IMR-90 (cell line): ENCODE data around the gene CEACAM16. TPM values are rescaled to one million over a fixed set of nuclear protein-coding genes. Genes with fewer than 3 reads are reported as not detected.

Source experiments
- ATAC-seq: fragments of 200-7000 bp; cut with Tn5 transposase; 2 replicates; pipeline ENCODE4 v1.9.1; 2020; ENCODE audit warnings: low read depth, mild to moderate bottlenecking, moderate library complexity
- BruUV-seq: library from RNA; stranded (reverse); fragments of 400-500 nt; replicated peaks from 2 replicates; lab custom pipeline; 2021; lab: Mats Ljungman, UMichigan
- CTCF ChIA-PET: fragments of 300-600 bp; formaldehyde crosslinking; extraction: SDS; loops from one replicate; lab custom pipeline; 2021; ENCODE audit warnings: antibody characterized with exemption; lab: Yijun Ruan, JAX
- POLR2A ChIA-PET: fragments of 300-600 bp; sonication (Branson Sonifier 250); formaldehyde crosslinking; loops from one replicate; lab custom pipeline; 2022; ENCODE audit warnings: antibody characterized with exemption; ENCODE audit not compliant: unreplicated experiment; lab: Charles Lee
- DNase-seq: peaks from one replicate; pipeline ENCODE4 v3.0.0; 2013
- H2AFZ ChIP-seq: replicated peaks from 2 replicates; pipeline ENCODE3; 2013; ENCODE audit warnings: low read length, mild to moderate bottlenecking; ENCODE audit not compliant: poor library complexity
- H2AK5ac ChIP-seq: 2 replicates; pipeline ENCODE4 v1.6.1; 2013; ENCODE audit warnings: low read depth, low read length, inconsistent platforms
- H2AK9ac ChIP-seq: replicated peaks from 2 replicates; pipeline ENCODE3; 2013; ENCODE audit warnings: mild to moderate bottlenecking, low read depth, low read length, moderate library complexity; ENCODE audit not compliant: poor library complexity
- H2BK120ac ChIP-seq: 2 replicates; pipeline ENCODE4 v1.6.1; 2013; ENCODE audit warnings: low read depth, low read length, inconsistent platforms
- H2BK15ac ChIP-seq: 3 replicates; pipeline ENCODE4 v1.6.1; 2013; ENCODE audit warnings: low read depth, low read length, inconsistent platforms
- H2BK20ac ChIP-seq: 2 replicates; pipeline ENCODE4 v1.6.1; 2013; ENCODE audit warnings: low read depth, mild to moderate bottlenecking, inconsistent platforms, low read length, moderate library complexity
- H2BK5ac ChIP-seq: 2 replicates; pipeline ENCODE4 v1.6.1; 2013; ENCODE audit warnings: mild to moderate bottlenecking, low read depth, low read length, inconsistent platforms; ENCODE audit not compliant: poor library complexity, severe bottlenecking
- H3K14ac ChIP-seq: replicated peaks from 2 replicates; pipeline ENCODE4 v1.6.1; 2013; ENCODE audit warnings: low read depth, low read length, inconsistent platforms
- H3K18ac ChIP-seq: 2 replicates; pipeline ENCODE4 v1.6.1; 2013; ENCODE audit warnings: low read depth, low read length, control low read depth
- H3K23ac ChIP-seq: 2 replicates; pipeline ENCODE4 v1.6.1; 2013; ENCODE audit warnings: low read depth, low read length, inconsistent platforms
- H3K27ac ChIP-seq: 2 replicates; pipeline ENCODE4 v1.5.1; 2013; ENCODE audit warnings: mild to moderate bottlenecking, control low read depth, low read length; ENCODE audit not compliant: insufficient read depth
- H3K27me3 ChIP-seq: 2 replicates; pipeline ENCODE4 v1.6.1; 2013; ENCODE audit warnings: low read length; ENCODE audit not compliant: control insufficient read depth, insufficient read depth
- H3K36me3 ChIP-seq: 2 replicates; pipeline ENCODE4 v1.6.1; 2013; ENCODE audit warnings: low read length, mixed read lengths; ENCODE audit not compliant: control insufficient read depth, insufficient read depth
- H3K4ac ChIP-seq: 2 replicates; pipeline ENCODE4 v1.6.1; 2013; ENCODE audit warnings: low read depth, low read length, inconsistent platforms
- H3K4me1 ChIP-seq: 2 replicates; pipeline ENCODE4 v1.6.1; 2013; ENCODE audit warnings: low read length, mixed read lengths; ENCODE audit not compliant: control insufficient read depth, insufficient read depth
- H3K4me2 ChIP-seq: 2 replicates; pipeline ENCODE4 v1.6.1; 2013; ENCODE audit warnings: low read depth, mild to moderate bottlenecking, control low read depth, low read length, moderate library complexity
- H3K4me3 ChIP-seq: 2 replicates; pipeline ENCODE4 v1.5.1; 2013; ENCODE audit warnings: low read depth, mild to moderate bottlenecking, control low read depth, low read length, moderate library complexity; ENCODE audit not compliant: insufficient read depth
- H3K56ac ChIP-seq: 2 replicates; pipeline ENCODE4 v1.6.1; 2013; ENCODE audit warnings: low read length, inconsistent platforms; ENCODE audit not compliant: insufficient read depth; ENCODE audit errors: extremely low read depth
- H3K79me1 ChIP-seq, 2 experiments: 2 replicates each; pipeline ENCODE4 v1.6.1; 2013; ENCODE audit warnings: low read length in 2 of 2, inconsistent platforms in 1 of 2, low read depth in 1 of 2
- H3K9ac ChIP-seq: 2 replicates; pipeline ENCODE4 v1.6.1; 2013; ENCODE audit warnings: low read depth, low read length, control low read depth
- H3K9me1 ChIP-seq: 2 replicates; pipeline ENCODE4 v1.6.1; 2013; ENCODE audit warnings: low read length, inconsistent platforms; ENCODE audit not compliant: insufficient read depth
- H3K9me3 ChIP-seq: 2 replicates; pipeline ENCODE4 v1.6.1; 2013; ENCODE audit warnings: low read length; ENCODE audit not compliant: control insufficient read depth, insufficient read depth
- H4K20me1 ChIP-seq: 2 replicates; pipeline ENCODE4 v1.6.1; 2013; ENCODE audit warnings: low read length, inconsistent platforms; ENCODE audit not compliant: insufficient read depth
- H4K5ac ChIP-seq: 2 replicates; pipeline ENCODE4 v1.6.1; 2013; ENCODE audit warnings: mild to moderate bottlenecking, low read depth, low read length, control low read depth
- H4K8ac ChIP-seq, 2 experiments: 2 replicates each; pipeline ENCODE4 v1.6.1; 2013; ENCODE audit warnings: low read depth in 2 of 2, low read length in 2 of 2, control low read depth in 1 of 2, inconsistent platforms in 1 of 2
- H4K91ac ChIP-seq: 2 replicates; pipeline ENCODE4 v1.6.1; 2013; ENCODE audit warnings: low read depth, low read length, inconsistent platforms; ENCODE audit not compliant: insufficient read depth
- MAZ ChIP-seq: IDR thresholded peaks from 2 replicates; pipeline ENCODE4 v1.6.1; 2012; ENCODE audit warnings: low read depth, mild to moderate bottlenecking, low read length, improper control_type of control experiment, moderate library complexity, borderline replicate concordance
- WGBS, 2 experiments: methylation state at CpG; one replicate each; pipeline versions ENCODE4 v1.1.5 to v1.1.7; 2013; ENCODE audit warnings: missing lambda C conversion rate in 2 of 2; ENCODE audit not compliant: insufficient read length in 1 of 2; ENCODE audit errors: extremely low coverage in 2 of 2; 5-methylcytosine and 5-hydroxymethylcytosine counted together
- dilution Hi-C: fragments of 300-500 bp; cut with HindIII; formaldehyde crosslinking; loops from one replicate; pipeline ENCODE4 v1.14.3; 2018; ENCODE audit warnings: low sequenced_read_pairs; ENCODE audit not compliant: unreplicated experiment
- in situ Hi-C: fragments of 300-500 bp; cut with MboI; formaldehyde crosslinking; loops from 3 replicates; pipeline ENCODE4 v1.14.3; 2019; ENCODE audit warnings: low sequenced_read_pairs, inconsistent platforms, mixed read lengths
- intact Hi-C: fragments of 100-400 bp; cut with micrococcal nuclease; formaldehyde crosslinking; loops from 2 replicates; pipeline ENCODE4 v1.10.0; 2022
- polyA plus RNA-seq, 3 experiments: library from polyadenylated mRNA; depleted of rRNA; stranded (reverse); fragments of >200 nt; gene quantifications; 2 replicates each; pipeline ENCODE4 v1.2.3, GENCODE V29; 2012; ENCODE audit warnings: low replicate concordance in 1 of 3
- total RNA-seq: library from RNA; depleted of rRNA; stranded (reverse); fragments of >200 nt; gene quantifications from 2 replicates; pipeline ENCODE4 v1.2.3, GENCODE V29; 2012
- TF ChIP-seq, protein P1 (sequence below): fragments of 150-350 bp; IDR thresholded peaks from 2 replicates; pipeline ENCODE4 v1.6.1; 2016; ENCODE audit warnings: low read depth, mild to moderate bottlenecking, low read length, moderate library complexity, borderline replicate concordance

Gene CEACAM16
- total and polyA plus RNA-seq, 2 of the 4 experiments (the other 2 are of a cell fraction), result not detected

DNA sequence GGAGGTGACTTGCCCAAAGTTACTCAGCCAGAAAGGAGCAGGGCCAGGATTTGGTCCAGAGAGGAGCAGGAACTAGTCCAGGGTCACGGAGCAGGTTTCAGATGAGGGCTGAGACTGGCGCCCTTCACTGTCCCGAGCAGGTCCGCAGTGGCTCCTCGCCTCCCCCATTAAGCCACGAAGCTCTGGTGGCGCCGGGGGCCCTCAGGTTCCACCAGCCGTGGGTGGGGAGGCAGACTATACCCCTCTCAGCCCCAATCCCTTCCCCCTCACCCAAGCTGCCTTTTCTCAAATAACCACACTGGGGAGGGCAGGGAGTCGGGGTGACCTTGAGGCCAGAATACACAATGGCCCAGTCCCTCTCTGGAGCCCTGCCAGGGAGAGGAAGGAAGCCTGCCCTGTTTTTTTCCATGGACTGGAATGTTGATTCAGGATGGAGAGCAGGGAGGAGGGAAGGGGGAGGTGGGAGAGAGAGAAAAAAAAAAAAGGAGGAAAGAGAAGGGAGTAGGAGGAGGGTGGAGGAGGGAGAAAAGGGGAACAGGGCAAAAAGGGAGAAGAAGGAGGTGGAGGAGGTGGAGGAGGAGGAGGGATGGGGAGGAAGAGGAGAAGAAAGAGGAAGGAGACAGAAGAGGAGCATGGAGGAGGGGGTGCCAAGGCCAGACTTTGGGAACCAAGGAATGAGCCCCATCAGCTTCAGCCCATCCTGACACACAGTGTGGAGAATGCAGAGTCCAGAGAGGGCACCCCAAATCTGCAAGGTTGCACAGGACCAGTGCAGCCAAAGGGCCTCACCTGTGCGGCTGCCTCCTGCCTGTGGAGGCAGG is 19.7 kb downstream of the CEACAM16 start:
- H3K27ac ChIP-seq, result peak overlapping the region; percentile 46
- peak overlapping the region; percentile 99 for H2AFZ ChIP-seq
- dilution Hi-C loops, result no loop called here
- H2BK15ac ChIP-seq, result peak overlapping the region; percentile 100; the same call in 2 of the 3 replicates
- BruUV-seq, result no TSS peak
- H3K4me3 ChIP-seq, result no peak overlapping the region
- H3K9me1 ChIP-seq, result peaks cover 10% of the 10 kb centered on the region
- H3K9me3 ChIP-seq, result peaks cover 6% of the 10 kb centered on the region
- CTCF ChIA-PET, result interaction anchor here (0.6 to 1.8 kb wide), 4 partner anchors 29 to 56 kb away, joined by 3 to 4 read pairs (median 3); no protein-coding TSS in a partner anchor
- DNase-seq, result peak; percentile 56
- H3K18ac ChIP-seq, result peak overlapping the region; percentile 11; the same call in 1 of the 2 replicates
- POLR2A ChIA-PET, result interaction anchor here (0.6 kb wide), 2 partner anchors 12 to 185 kb away, joined by 3 to 6 read pairs; no protein-coding TSS in a partner anchor
- intact Hi-C loops, result no loop called here
- peak overlapping the region; percentile 24; the same call in 1 of the 2 replicates for H3K56ac ChIP-seq
- H4K5ac ChIP-seq, result peak overlapping the region; percentile 27
- H3K4me2 ChIP-seq, result peak overlapping the region; percentile 8; the same call in 1 of the 2 replicates
- H3K14ac ChIP-seq, result peak overlapping the region; percentile 93
- TF ChIP-seq MAZ, result peak; percentile 65; the same call in 1 of the 2 replicates
- TF ChIP-seq, protein P1, sequence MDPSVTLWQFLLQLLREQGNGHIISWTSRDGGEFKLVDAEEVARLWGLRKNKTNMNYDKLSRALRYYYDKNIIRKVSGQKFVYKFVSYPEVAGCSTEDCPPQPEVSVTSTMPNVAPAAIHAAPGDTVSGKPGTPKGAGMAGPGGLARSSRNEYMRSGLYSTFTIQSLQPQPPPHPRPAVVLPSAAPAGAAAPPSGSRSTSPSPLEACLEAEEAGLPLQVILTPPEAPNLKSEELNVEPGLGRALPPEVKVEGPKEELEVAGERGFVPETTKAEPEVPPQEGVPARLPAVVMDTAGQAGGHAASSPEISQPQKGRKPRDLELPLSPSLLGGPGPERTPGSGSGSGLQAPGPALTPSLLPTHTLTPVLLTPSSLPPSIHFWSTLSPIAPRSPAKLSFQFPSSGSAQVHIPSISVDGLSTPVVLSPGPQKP, result no peak
- WGBS, 2 experiments, result no CpG with 5 or more reads among the region's 11 CpGs
- peak overlapping the region; percentile 41 for H2BK5ac ChIP-seq
- no peaks in the 10 kb centered on the region for H3K27me3 ChIP-seq
- no peaks in the 10 kb centered on the region for H4K20me1 ChIP-seq
- H2BK120ac ChIP-seq, result peak overlapping the region; percentile 98
- H2BK20ac ChIP-seq, result peak overlapping the region; percentile 93
- peak overlapping the region; percentile 96 for H3K4ac ChIP-seq
- H2AK5ac ChIP-seq, result peak overlapping the region; percentile 98
- no peaks in the 10 kb centered on the region for H3K36me3 ChIP-seq
- peak overlapping the region; percentile 0; the same call in 1 of the 2 replicates for H3K9ac ChIP-seq
- H4K8ac ChIP-seq, result peak overlapping the region; percentile 66 to 97
- in situ Hi-C loops, result no loop called here
- peaks cover 11% of the 10 kb centered on the region for H3K4me1 ChIP-seq
- peak overlapping the region; percentile 97 for H4K91ac ChIP-seq
- peak; percentile 69 for ATAC-seq
- H3K23ac ChIP-seq, result peak overlapping the region; percentile 79; the same call in 1 of the 2 replicates
- peak overlapping the region; percentile 99 for H2AK9ac ChIP-seq
- H3K79me1 ChIP-seq, result no peaks in the 10 kb centered on the region
